Chondrocyte (in vitro differentiated cells): ENCODE data around the gene BANP. TPM values are rescaled to one million over a fixed set of nuclear protein-coding genes. Genes with fewer than 3 reads are reported as not detected.
"Not testable (repeated sequence)": the region's sequence is repeated elsewhere in the genome, so short reads cannot be mapped to it uniquely, and the experiment has no call there.

Source experiments
- DNase-seq: peaks from one replicate; pipeline ENCODE4 v3.0.0; 2021; ENCODE audit warnings: mixed read lengths, low spot score
- H3K27ac Mint-ChIP-seq: one replicate; pipeline ENCODE4 v1.8.0; 2021; ENCODE audit warnings: mild to moderate bottlenecking, moderate library complexity, mixed read lengths; ENCODE audit not compliant: unreplicated experiment
- H3K27me3 Mint-ChIP-seq: 2 replicates; pipeline ENCODE4 v1.8.0; 2021; ENCODE audit warnings: low read depth, mixed read lengths
- H3K36me3 Mint-ChIP-seq: 2 replicates; pipeline ENCODE4 v1.8.0; 2021; ENCODE audit warnings: low read depth, mixed read lengths
- H3K4me1 Mint-ChIP-seq: 2 replicates; pipeline ENCODE4 v1.8.0; 2021; ENCODE audit warnings: low read depth, mild to moderate bottlenecking, mixed read lengths
- H3K4me3 Mint-ChIP-seq: one replicate; pipeline ENCODE4 v1.8.0; 2021; ENCODE audit warnings: mild to moderate bottlenecking, moderate library complexity, mixed read lengths; ENCODE audit not compliant: unreplicated experiment
- H3K9me3 Mint-ChIP-seq: 2 replicates; pipeline ENCODE4 v1.8.0; 2021; ENCODE audit warnings: low read depth, mixed read lengths
- CTCF ChIP-seq: fragments of 200-600 bp; sonication (generic); IDR thresholded peaks from 2 replicates; pipeline ENCODE4 v1.5.0; 2021; ENCODE audit warnings: antibody characterized with exemption, mild to moderate bottlenecking, moderate library complexity
- total RNA-seq: library from RNA; stranded (reverse); gene quantifications from 3 replicates; pipeline ENCODE4 v1.2.1, GENCODE V29; 2021

BANP gene
- total RNA-seq, 1 donor from 2014 or later = 15.0 TPM

GRCh38 chr16:87933140-87933495, 18.1 kb upstream of the BANP start:
- DNase-seq = no peak
- no peaks in the 10 kb centered on the region for H3K27me3 Mint-ChIP-seq
- no peaks in the 10 kb centered on the region for H3K9me3 Mint-ChIP-seq
- H3K27ac Mint-ChIP-seq = no peak overlapping the region
- peaks cover 7% of the 10 kb centered on the region for H3K4me1 Mint-ChIP-seq
- no peak for TF ChIP-seq CTCF
- H3K36me3 Mint-ChIP-seq = no peaks in the 10 kb centered on the region
- H3K4me3 Mint-ChIP-seq = no peak overlapping the region

- not testable (repeated sequence) for H3K4me1 Mint-ChIP-seq, DNase-seq, H3K9me3 Mint-ChIP-seq, H3K27me3 Mint-ChIP-seq, H3K4me3 Mint-ChIP-seq, H3K36me3 Mint-ChIP-seq, H3K27ac Mint-ChIP-seq
These were observed 16.3 kb upstream of the BANP start for GRCh38 chr16:87934752-87935425.

GRCh38 chr16:87936016-87936374, 15.2 kb upstream of the BANP start:
- not testable (repeated sequence) for H3K27ac Mint-ChIP-seq, DNase-seq, H3K4me1 Mint-ChIP-seq, H3K9me3 Mint-ChIP-seq, H3K27me3 Mint-ChIP-seq, H3K36me3 Mint-ChIP-seq, H3K4me3 Mint-ChIP-seq

GRCh38 chr16:87936375-87937230, 14.6 kb upstream of the BANP start, which contains the start of gene CA5A:
Gene CA5A, minus strand, starts transcription at chr16:87936529. Its CDS starts 79 bp downstream, at chr16:87936450.
- H3K36me3 Mint-ChIP-seq = no peaks in the 10 kb centered on the region
- no peak for TF ChIP-seq CTCF
- no peak for DNase-seq
- H3K4me3 Mint-ChIP-seq = no peak within 1 kb of the TSS
- no peaks in the 10 kb centered on the region for H3K9me3 Mint-ChIP-seq
- peaks cover 2% of the 10 kb centered on the region for H3K27me3 Mint-ChIP-seq
- no peaks in the 10 kb centered on the region for H3K4me1 Mint-ChIP-seq
- H3K27ac Mint-ChIP-seq = no peak within 1 kb of the TSS

GRCh38 chr16:87937231-87937542, 14.0 kb upstream of the BANP start:
- H3K9me3 Mint-ChIP-seq, H3K4me3 Mint-ChIP-seq, H3K27me3 Mint-ChIP-seq, DNase-seq, H3K4me1 Mint-ChIP-seq, H3K27ac Mint-ChIP-seq, H3K36me3 Mint-ChIP-seq: not testable (repeated sequence)

GRCh38 chr16:87938412-87938949, 12.8 kb upstream of the BANP start:
- H3K27me3 Mint-ChIP-seq = peaks cover 2% of the 10 kb centered on the region
- no peak overlapping the region for H3K27ac Mint-ChIP-seq
- no peaks in the 10 kb centered on the region for H3K4me1 Mint-ChIP-seq
- no peaks in the 10 kb centered on the region for H3K36me3 Mint-ChIP-seq
- no peak for TF ChIP-seq CTCF
- H3K9me3 Mint-ChIP-seq = no peaks in the 10 kb centered on the region
- no peak overlapping the region for H3K4me3 Mint-ChIP-seq
- DNase-seq = no peak
